Activated CD4-positive, alpha-beta T cell treated with anti-CD3 and anti-CD28 coated beads, Interleukin-2, Interleukin-4, amounts not matched to agents 100 ng/mL and 50 ng/mL, durations not matched to agents 16 hours and 8 hours (primary cell): ENCODE data around the gene TSPAN18.

ENCODE experiments used
- DNase-seq: peaks from one replicate; pipeline ENCODE4 v3.0.0-alpha.2; 2020; ENCODE audit warnings: low spot score

TSPAN18 gene

GRCh38 chr11:44957776-44958564 is 231.2 kb downstream of the TSPAN18 start:
- no peak for DNase-seq

- DNase-seq = no peak
Measured at GRCh38 chr11:44959064-44959463, 232.3 kb downstream of the TSPAN18 start.

DNA sequence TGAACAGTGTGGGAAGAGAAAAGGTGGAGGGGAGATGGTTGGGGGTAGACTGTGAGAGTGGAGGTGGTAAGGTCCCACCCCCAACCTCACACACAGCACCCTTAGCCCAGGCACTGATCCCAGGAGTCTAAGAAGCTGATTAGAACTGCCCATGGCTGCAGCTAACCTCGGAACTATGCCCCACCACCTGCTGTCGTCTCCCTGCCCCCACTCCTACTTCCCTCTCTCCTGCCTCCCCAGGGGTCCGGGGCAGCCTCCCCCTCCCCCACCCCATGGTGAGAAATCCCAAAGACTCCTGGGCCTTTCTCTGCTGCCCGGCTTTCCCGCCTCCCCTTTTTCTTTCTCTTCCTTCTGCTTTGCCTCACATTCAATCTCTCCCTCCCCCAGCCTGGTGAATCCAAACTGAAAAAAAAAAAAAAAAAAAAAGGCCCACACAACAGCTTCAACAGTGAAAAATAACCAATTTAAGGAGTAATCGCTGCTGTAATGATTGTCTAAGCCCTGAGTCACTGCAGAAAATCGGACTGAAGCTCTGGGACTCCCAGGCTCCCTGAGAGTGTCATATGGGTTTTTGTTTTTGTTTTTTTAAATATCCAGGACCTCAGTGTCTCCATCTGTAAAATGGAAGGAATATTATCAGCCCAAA is 233.6 kb downstream of the TSPAN18 start:
- DNase-seq = no peak

DNA sequence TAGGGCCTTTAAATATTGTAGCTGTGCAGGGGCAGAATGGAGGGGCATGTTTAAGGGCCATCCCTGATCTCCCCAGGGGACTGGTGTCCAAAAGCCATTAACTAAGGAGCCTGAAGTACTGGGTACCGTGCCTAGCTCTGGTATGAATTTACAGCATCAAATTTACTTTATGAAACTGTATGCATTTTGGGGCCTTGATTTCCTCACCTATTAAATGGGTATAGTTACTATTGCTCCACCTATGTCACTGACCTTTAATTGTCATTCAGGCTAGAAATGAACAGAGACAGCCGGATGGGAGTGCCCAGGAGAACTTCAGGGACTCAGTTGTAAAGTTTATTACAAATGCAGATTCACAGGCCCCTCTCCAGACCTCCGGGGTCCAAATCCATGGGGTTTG is 235.7 kb downstream of the TSPAN18 start:
- DNase-seq = no peak

- no peak for DNase-seq
Measured at GRCh38 chr11:44963136-44963535, 236.4 kb downstream of the TSPAN18 start.

DNA sequence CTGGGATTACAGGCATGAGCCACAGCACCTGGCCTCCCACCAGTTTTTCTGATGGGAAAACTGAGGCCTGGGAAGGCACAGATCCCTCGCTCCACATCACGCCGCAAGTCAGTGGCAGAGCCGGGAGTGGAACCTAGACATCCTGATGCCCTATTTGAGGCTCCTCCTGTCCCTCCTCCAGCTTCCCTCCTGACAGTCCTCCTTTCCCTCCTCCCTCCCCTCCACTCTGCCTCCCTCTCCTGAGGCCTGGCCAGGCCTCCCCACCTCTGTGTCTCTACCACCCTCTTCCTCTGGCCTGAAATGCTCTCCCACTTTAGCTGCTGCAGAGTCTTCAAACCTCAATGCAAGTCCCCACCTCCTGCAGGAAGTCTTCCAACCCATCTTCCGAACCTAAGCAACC is 237.2 kb downstream of the TSPAN18 start:
- no peak for DNase-seq

GRCh38 chr11:44964526-44965209 is 237.9 kb downstream of the TSPAN18 start:
- DNase-seq = no peak

GRCh38 chr11:44966694-44967093 is 239.9 kb downstream of the TSPAN18 start:
- no peak for DNase-seq

DNA sequence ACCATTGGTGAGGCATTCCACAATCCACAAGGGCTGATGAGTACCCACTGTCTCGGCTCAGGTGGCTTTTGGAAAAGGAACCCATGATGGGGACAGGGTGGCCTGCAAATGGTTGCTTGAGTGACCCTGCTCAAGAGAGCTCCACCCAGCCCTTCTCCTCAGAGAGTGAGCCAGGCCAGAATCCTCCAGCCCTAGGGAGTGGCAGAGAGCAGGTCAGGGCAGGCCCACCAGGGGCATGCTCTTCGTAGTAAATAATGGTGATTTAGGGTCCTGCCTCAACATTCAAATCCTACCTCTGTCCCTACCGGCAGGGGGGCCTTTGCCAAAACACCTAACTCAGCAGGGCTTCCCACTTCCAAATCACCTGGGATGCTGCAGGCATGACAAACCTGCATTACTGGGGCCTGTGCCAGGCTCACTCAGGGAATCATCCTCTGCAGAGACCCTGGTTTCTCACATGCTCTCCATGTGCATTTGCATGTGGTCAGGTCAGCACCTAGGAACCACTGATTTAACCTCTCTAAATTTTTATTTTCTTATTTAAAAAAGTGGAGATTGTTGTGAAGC is 241.3 kb downstream of the TSPAN18 start:
- DNase-seq = no peak

- no peak for DNase-seq
Measured at GRCh38 chr11:44968510-44968909, 241.7 kb downstream of the TSPAN18 start.

DNA sequence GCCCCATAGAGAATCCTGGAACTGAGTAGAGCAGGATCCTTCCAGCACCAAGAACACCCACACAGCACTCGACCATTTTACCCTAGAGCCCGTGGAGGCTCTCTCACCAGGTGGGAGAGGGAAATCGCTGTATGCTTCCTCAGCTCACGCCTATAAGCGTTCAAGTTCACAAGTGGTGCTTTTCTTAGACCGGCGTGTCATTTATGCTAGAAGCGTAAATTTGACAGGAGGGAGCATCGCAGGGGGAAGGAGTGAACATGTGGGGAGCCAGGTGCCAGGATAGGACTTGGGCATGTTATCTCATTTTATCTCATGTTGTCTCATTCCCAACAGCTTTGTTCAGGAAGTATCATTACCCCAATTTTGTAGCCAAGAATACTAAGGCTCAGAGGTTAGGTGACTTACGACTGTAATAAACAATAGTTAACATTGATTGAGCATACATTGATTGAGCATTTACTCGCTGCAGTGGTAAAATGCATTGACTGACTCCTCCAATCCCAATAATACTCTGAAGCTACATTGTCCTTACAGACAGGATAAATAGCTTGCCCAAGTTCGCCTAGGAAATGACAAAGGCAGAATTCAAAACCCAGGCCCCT is 243.0 kb downstream of the TSPAN18 start:
- no peak for DNase-seq

DNA sequence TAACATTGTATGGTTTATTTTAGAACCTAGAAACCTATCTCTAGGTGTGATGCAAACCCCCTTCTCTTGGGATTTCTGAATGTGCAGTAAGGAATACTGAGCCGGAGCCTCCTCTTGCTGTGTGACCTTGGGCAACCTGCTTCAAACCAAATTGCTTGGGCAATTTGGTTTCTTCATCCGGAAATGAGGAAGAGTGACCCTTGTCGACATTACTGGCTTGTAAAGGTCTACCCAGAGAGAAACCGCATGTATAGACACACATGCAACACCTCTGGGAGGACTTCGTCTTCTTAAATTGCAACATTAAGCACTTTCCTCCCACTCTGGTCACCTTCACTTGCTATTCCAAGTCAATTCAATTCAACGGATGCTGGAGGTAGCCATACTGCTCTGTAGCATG is 243.5 kb downstream of the TSPAN18 start:
- DNase-seq = no peak

GRCh38 chr11:44971185-44971584 is 244.4 kb downstream of the TSPAN18 start:
- DNase-seq = no peak

GRCh38 chr11:44972746-44973435 is 246.1 kb downstream of the TSPAN18 start:
- DNase-seq = no peak

DNA sequence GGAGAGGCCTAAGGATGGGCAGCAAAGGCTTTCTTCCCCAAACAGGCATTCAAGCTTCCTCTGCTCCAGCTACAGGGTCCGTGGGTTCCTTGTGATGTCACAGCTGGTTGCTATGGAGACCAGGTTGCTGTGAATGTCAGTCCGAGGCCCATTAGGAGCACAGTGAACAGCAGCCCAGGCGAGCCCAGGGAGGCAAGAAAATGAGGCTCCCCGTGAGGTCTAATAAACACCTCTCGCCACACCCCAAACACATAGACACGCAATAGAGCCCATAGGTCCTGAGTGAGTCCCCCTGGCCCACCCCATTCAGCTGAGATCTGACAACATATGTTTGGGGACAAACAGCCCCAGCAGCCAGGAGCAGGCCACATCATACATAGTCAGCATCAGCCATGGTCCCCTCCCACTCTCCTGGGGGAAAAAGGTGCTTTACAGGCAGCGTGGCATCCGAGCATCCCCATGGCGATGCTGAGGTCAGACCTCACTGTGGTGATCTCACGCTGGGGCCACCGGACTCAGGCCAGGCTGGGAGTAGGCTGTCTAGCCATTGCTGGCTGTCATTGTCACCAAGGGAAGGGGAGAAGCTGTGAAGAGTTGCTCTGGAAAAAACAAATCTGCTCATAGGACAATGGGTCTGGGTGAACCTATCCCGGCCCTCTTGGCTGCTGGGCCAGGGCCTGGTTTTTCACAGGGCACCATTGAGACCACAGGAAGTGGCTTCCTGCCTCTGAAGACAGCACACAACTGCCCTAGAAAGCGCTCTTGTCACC is 247.1 kb downstream of the TSPAN18 start:
- no peak for DNase-seq

GRCh38 chr11:44974402-44975000 is 247.7 kb downstream of the TSPAN18 start:
- no peak for DNase-seq

- no peak for DNase-seq
Measured at GRCh38 chr11:44976576-44976975, 249.8 kb downstream of the TSPAN18 start.

- DNase-seq = no peak
Measured at GRCh38 chr11:44977493-44977984, 250.8 kb downstream of the TSPAN18 start.

GRCh38 chr11:44978274-44978960 is 251.7 kb downstream of the TSPAN18 start:
- DNase-seq = no peak

- DNase-seq = no peak
Measured at GRCh38 chr11:44978961-44979331, 252.2 kb downstream of the TSPAN18 start.
